Suprapubic skin (tissue), 4 donors: ENCODE data around the gene TOGARAM1. TPM values are rescaled to one million over a fixed set of nuclear protein-coding genes. Genes with fewer than 3 reads are reported as not detected.

Source experiments
- DNase-seq, 2 donors: peaks; one replicate each; pipeline ENCODE4 v3.0.0-alpha.2; 2019; ENCODE audit warnings: low spot score in 2 of 2
- H3K27ac ChIP-seq: fragments of 200-600 bp; sonication (generic); one replicate; pipeline ENCODE4 v1.5.1; 2019
- H3K27me3 ChIP-seq: fragments of 200-600 bp; sonication (generic); one replicate; pipeline ENCODE4 v1.5.1; 2019
- H3K36me3 ChIP-seq: fragments of 200-600 bp; sonication (generic); one replicate; pipeline ENCODE4 v1.5.1; 2019
- H3K4me1 ChIP-seq: fragments of 200-600 bp; sonication (generic); one replicate; pipeline ENCODE4 v1.5.1; 2019
- H3K4me3 ChIP-seq: fragments of 200-600 bp; sonication (generic); one replicate; pipeline ENCODE4 v1.5.1; 2019; ENCODE audit warnings: mild to moderate bottlenecking
- H3K9me3 ChIP-seq: fragments of 200-600 bp; sonication (generic); one replicate; pipeline ENCODE4 v1.5.1; 2019
- CTCF ChIP-seq, 2 donors: fragments of 200-600 bp in 1 of 2; fragments of 450-650 bp in 1 of 2; sonication (generic) in 1 of 2; IDR thresholded peaks; one replicate each; pipeline ENCODE4 v1.5.1; 2016 to 2019; ENCODE audit warnings: antibody characterized with exemption in 2 of 2, mild to moderate bottlenecking in 1 of 2, moderate library complexity in 1 of 2
- EP300 ChIP-seq: sonication (generic); formaldehyde crosslinking; IDR thresholded peaks from one replicate; pipeline ENCODE4 v1.6.1; 2017; ENCODE audit warnings: antibody characterized with exemption
- POLR2A ChIP-seq, 2 donors: fragments of 450-650 bp; IDR thresholded peaks; one replicate each; pipeline ENCODE4 v1.6.1; 2017; ENCODE audit warnings: antibody characterized with exemption in 2 of 2, mild to moderate bottlenecking in 2 of 2, moderate library complexity in 2 of 2
- POLR2AphosphoS5 ChIP-seq, 3 donors: sonication (generic); formaldehyde crosslinking; IDR thresholded peaks; one replicate each; pipeline ENCODE4 v1.6.1; 2017; ENCODE audit warnings: antibody characterized with exemption in 3 of 3
- WGBS: methylation state at CpG from one replicate; pipeline ENCODE4 v1.1.5; 2018; 5-methylcytosine and 5-hydroxymethylcytosine counted together
- total RNA-seq, 4 donors: library from RNA; depleted of rRNA; stranded (reverse); fragments of >200 nt; gene quantifications; one replicate each; pipeline ENCODE4 v1.1.0, GENCODE V29; 2016

TOGARAM1 gene
- total RNA-seq, 4 donors from 2014 or later: 12.5 to 24.3 (median 14.2) TPM

GRCh38 chr14:45003924-45004323 lies 41.9 kb downstream of the TOGARAM1 start:
- TF ChIP-seq POLR2AphosphoS5 (IDR thresholded peaks at IDR 0.05) (no peak), CTCF (IDR thresholded peaks at IDR 0.05) (no peak), EP300 (no peak), POLR2A (IDR thresholded peaks at IDR 0.05) (no peak)
- no peak overlapping the region for H3K4me3 ChIP-seq
- H3K36me3 ChIP-seq: peaks cover 18% of the 10 kb centered on the region
- no peaks in the 10 kb centered on the region for H3K9me3 ChIP-seq
- WGBS: 95% methylated on average over 2 of the region's 2 CpGs
- DNase-seq: no peak
- no peaks in the 10 kb centered on the region for H3K27me3 ChIP-seq
- H3K4me1 ChIP-seq: no peaks in the 10 kb centered on the region
- H3K27ac ChIP-seq: no peak overlapping the region

- no peaks in the 10 kb centered on the region for H3K27me3 ChIP-seq
- DNase-seq: no peak
- H3K9me3 ChIP-seq: no peaks in the 10 kb centered on the region
- 100% methylated on average over 3 of the region's 3 CpGs for WGBS
- no peak overlapping the region for H3K27ac ChIP-seq
- TF ChIP-seq POLR2A (IDR thresholded peaks at IDR 0.05): no peak
- no peak for TF ChIP-seq EP300
- TF ChIP-seq POLR2AphosphoS5 (IDR thresholded peaks at IDR 0.05): no peak
- no peak for TF ChIP-seq CTCF (IDR thresholded peaks at IDR 0.05)
- no peak overlapping the region for H3K4me3 ChIP-seq
- peaks cover 44% of the 10 kb centered on the region for H3K36me3 ChIP-seq
- H3K4me1 ChIP-seq: no peaks in the 10 kb centered on the region
These were observed 53.1 kb downstream of the TOGARAM1 start for GRCh38 chr14:45015133-45015532.

- Histone ChIP-seq H3K27ac (no peak overlapping the region), H3K4me1 (no peaks in the 10 kb centered on the region), H3K9me3 (no peaks in the 10 kb centered on the region), H3K27me3 (no peaks in the 10 kb centered on the region), H3K36me3 (peaks cover 59% of the 10 kb centered on the region), H3K4me3 (no peak overlapping the region)
- WGBS: 91% methylated on average over 2 of the region's 2 CpGs
- TF ChIP-seq CTCF (IDR thresholded peaks at IDR 0.05) (no peak), EP300 (no peak), POLR2A (IDR thresholded peaks at IDR 0.05) (no peak), POLR2AphosphoS5 (IDR thresholded peaks at IDR 0.05) (no peak)
- no peak for DNase-seq
These were observed 66.2 kb downstream of the TOGARAM1 start for GRCh38 chr14:45028107-45028626.

- no peak overlapping the region for H3K4me3 ChIP-seq
- H3K36me3 ChIP-seq: peaks cover 51% of the 10 kb centered on the region
- TF ChIP-seq POLR2AphosphoS5 (IDR thresholded peaks at IDR 0.05): no peak
- TF ChIP-seq EP300: no peak
- no peak for TF ChIP-seq POLR2A (IDR thresholded peaks at IDR 0.05)
- no peak for TF ChIP-seq CTCF (IDR thresholded peaks at IDR 0.05)
- H3K4me1 ChIP-seq: no peaks in the 10 kb centered on the region
- DNase-seq: no peak
- H3K27me3 ChIP-seq: no peaks in the 10 kb centered on the region
- no peaks in the 10 kb centered on the region for H3K9me3 ChIP-seq
- no peak overlapping the region for H3K27ac ChIP-seq
These were observed 72.7 kb downstream of the TOGARAM1 start for GRCh38 chr14:45034730-45035129.

GRCh38 chr14:45038256-45038655 lies 76.3 kb downstream of the TOGARAM1 start:
- no peak for DNase-seq
- Histone ChIP-seq H3K9me3 (no peaks in the 10 kb centered on the region), H3K4me3 (no peak overlapping the region), H3K4me1 (no peaks in the 10 kb centered on the region), H3K27ac (no peak overlapping the region), H3K36me3 (peaks cover 36% of the 10 kb centered on the region), H3K27me3 (no peaks in the 10 kb centered on the region)
- TF ChIP-seq CTCF (IDR thresholded peaks at IDR 0.05): no peak
- TF ChIP-seq EP300: no peak
- TF ChIP-seq POLR2AphosphoS5 (IDR thresholded peaks at IDR 0.05): no peak
- no peak for TF ChIP-seq POLR2A (IDR thresholded peaks at IDR 0.05)
- WGBS: 89% methylated on average over 1 of the region's 5 CpGs
